HepG2 (cell line): Measurements from ENCODE around the gene ABCA2. TPM values are rescaled to one million over a fixed set of nuclear protein-coding genes. Genes with fewer than 3 reads are reported as not detected.

ENCODE experiments used
- AHR ChIP-seq: IDR thresholded peaks from 2 replicates; pipeline ENCODE4 v1.6.1; 2018; ENCODE audit warnings: missing genetic modification reagents, missing compliant biosample characterization
- BATF2 ChIP-seq: sonication (generic); formaldehyde crosslinking; IDR thresholded peaks from 2 replicates; pipeline ENCODE4 v1.8.0; 2022; ENCODE audit warnings: mild to moderate bottlenecking, missing genetic modification reagents, moderate library complexity
- HNF1B ChIP-seq: sonication (generic); formaldehyde crosslinking; IDR thresholded peaks from 2 replicates; pipeline ENCODE4 v1.5.1; 2020; ENCODE audit warnings: mild to moderate bottlenecking, moderate library complexity, missing genetic modification reagents
- IRX3 ChIP-seq: sonication (generic); formaldehyde crosslinking; IDR thresholded peaks from 2 replicates; pipeline ENCODE4 v1.8.1; 2023; ENCODE audit warnings: mild to moderate bottlenecking, low read depth, missing genetic modification reagents, borderline replicate concordance
- ISL2 ChIP-seq: sonication (generic); formaldehyde crosslinking; IDR thresholded peaks from 2 replicates; pipeline ENCODE4 v1.5.0; 2020; ENCODE audit warnings: missing genetic modification reagents
- MBD4 ChIP-seq: IDR thresholded peaks from 2 replicates; pipeline ENCODE4 v1.6.1; 2012; ENCODE audit warnings: low read length, inconsistent platforms, borderline replicate concordance
- MYC ChIP-seq: sonication (generic); formaldehyde crosslinking; IDR thresholded peaks from 2 replicates; pipeline ENCODE4 v1.9.0; 2021; ENCODE audit warnings: missing genetic modification reagents, borderline replicate concordance
- NFIB ChIP-seq: sonication (generic); formaldehyde crosslinking; IDR thresholded peaks from 2 replicates; pipeline ENCODE4 v1.9.0; 2021; ENCODE audit warnings: missing genetic modification reagents, mild to moderate bottlenecking, borderline replicate concordance
- RERE ChIP-seq: IDR thresholded peaks from 2 replicates; pipeline ENCODE4 v1.6.1; 2016; ENCODE audit warnings: low read depth, missing genetic modification reagents, missing compliant biosample characterization
- SAFB2 ChIP-seq: sonication (generic); formaldehyde crosslinking; IDR thresholded peaks from 2 replicates; pipeline ENCODE4 v1.5.1; 2020; ENCODE audit warnings: missing genetic modification reagents, low read depth, mild to moderate bottlenecking, borderline replicate concordance
- SP5 ChIP-seq: IDR thresholded peaks from 2 replicates; pipeline ENCODE4 v1.6.1; 2016; ENCODE audit warnings: low read depth, borderline replicate concordance
- ZNF496 ChIP-seq: sonication (generic); formaldehyde crosslinking; IDR thresholded peaks from 2 replicates; pipeline ENCODE4 v1.8.1; 2023; ENCODE audit warnings: mild to moderate bottlenecking, moderate library complexity, missing genetic modification reagents; ENCODE audit not compliant: insufficient replicate concordance
- ZNF563 ChIP-seq: sonication (generic); formaldehyde crosslinking; IDR thresholded peaks from 2 replicates; pipeline ENCODE4 v1.8.0; 2022; ENCODE audit warnings: mild to moderate bottlenecking, moderate library complexity, missing genetic modification reagents
- ZNF775 ChIP-seq: sonication (generic); formaldehyde crosslinking; IDR thresholded peaks from 2 replicates; pipeline ENCODE4 v1.4.0; 2020; ENCODE audit warnings: missing genetic modification reagents, mild to moderate bottlenecking, moderate library complexity, borderline replicate concordance
- polyA plus RNA-seq, 8 experiments: library from polyadenylated mRNA; depleted of rRNA in 3 of 8; stranded (reverse) in 7 of 8; unstranded in 1 of 8; fragments of >200 nt; fragmentation: Illumina TruSeq in 4 of 8; extraction: Trizol in 4 of 8; gene quantifications; 2 replicates each; pipeline versions ENCODE4 v1.2.1 to v1.2.3, GENCODE V29; 2011 to 2016; ENCODE audit warnings: low read depth in 4 of 8, missing spikeins in 1 of 8, mixed read lengths in 1 of 8; ENCODE audit not compliant: insufficient read depth in 1 of 8
- total RNA-seq, 5 experiments: library from RNA; depleted of rRNA; stranded (reverse); fragments of >200 nt; fragmentation: Illumina TruSeq; extraction: Trizol; gene quantifications; 2 replicates each; pipeline ENCODE4 v1.2.3, GENCODE V29; 2016; ENCODE audit warnings: low read depth in 1 of 5
- TF ChIP-seq, protein P1 (sequence below): sonication (generic); formaldehyde crosslinking; IDR thresholded peaks from 2 replicates; pipeline ENCODE4 v1.5.1; 2020; ENCODE audit warnings: mild to moderate bottlenecking, missing genetic modification reagents, borderline replicate concordance
- TF ChIP-seq, protein P2 (sequence below): sonication (generic); formaldehyde crosslinking; IDR thresholded peaks from 2 replicates; pipeline ENCODE4 v1.5.0; 2020; ENCODE audit warnings: mild to moderate bottlenecking, missing genetic modification reagents, borderline replicate concordance

Gene ABCA2
- total and polyA plus RNA-seq, 2 of the 13 experiments (the other 11 are each of a cell fraction or from before 2014, with no cell fraction given) = 2.9 to 19.2 TPM

- TF ChIP-seq, protein P1, sequence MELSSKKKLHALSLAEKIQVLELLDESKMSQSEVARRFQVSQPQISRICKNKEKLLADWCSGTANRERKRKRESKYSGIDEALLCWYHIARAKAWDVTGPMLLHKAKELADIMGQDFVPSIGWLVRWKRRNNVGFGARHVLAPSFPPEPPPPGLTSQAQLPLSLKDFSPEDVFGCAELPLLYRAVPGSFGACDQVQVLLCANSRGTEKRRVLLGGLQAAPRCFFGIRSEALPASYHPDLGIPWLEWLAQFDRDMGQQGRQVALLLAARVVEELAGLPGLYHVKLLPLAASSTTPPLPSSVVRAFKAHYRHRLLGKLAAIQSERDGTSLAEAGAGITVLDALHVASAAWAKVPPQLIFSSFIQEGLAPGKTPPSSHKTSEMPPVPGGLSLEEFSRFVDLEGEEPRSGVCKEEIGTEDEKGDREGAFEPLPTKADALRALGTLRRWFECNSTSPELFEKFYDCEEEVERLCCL (CRISPR knock-in tag) = no peak
- TF ChIP-seq NFIB (CRISPR knock-in tag) (no peak), ISL2 (no peak), SAFB2 (CRISPR knock-in tag) (0 out of 2 replicates have a peak, but pooled peaks have one; percentile 41), ZNF496 (CRISPR knock-in tag) (no peak), ZNF563 (CRISPR knock-in tag) (peak; percentile 78; the same call in 1 of the 2 replicates), MBD4 (no peak), MYC (CRISPR knock-in tag) (peak; percentile 51), BATF2 (CRISPR knock-in tag) (peak; percentile 61; the same call in 1 of the 2 replicates), AHR (CRISPR knock-in tag) (0 out of 2 replicates have a peak, but pooled peaks have one; percentile 67), ZNF775 (CRISPR knock-in tag) (no peak), RERE (CRISPR knock-in tag) (no peak), SP5 (CRISPR knock-in tag) (no peak), IRX3 (CRISPR knock-in tag) (no peak), HNF1B (CRISPR knock-in tag) (no peak)
- TF ChIP-seq, protein P2, sequence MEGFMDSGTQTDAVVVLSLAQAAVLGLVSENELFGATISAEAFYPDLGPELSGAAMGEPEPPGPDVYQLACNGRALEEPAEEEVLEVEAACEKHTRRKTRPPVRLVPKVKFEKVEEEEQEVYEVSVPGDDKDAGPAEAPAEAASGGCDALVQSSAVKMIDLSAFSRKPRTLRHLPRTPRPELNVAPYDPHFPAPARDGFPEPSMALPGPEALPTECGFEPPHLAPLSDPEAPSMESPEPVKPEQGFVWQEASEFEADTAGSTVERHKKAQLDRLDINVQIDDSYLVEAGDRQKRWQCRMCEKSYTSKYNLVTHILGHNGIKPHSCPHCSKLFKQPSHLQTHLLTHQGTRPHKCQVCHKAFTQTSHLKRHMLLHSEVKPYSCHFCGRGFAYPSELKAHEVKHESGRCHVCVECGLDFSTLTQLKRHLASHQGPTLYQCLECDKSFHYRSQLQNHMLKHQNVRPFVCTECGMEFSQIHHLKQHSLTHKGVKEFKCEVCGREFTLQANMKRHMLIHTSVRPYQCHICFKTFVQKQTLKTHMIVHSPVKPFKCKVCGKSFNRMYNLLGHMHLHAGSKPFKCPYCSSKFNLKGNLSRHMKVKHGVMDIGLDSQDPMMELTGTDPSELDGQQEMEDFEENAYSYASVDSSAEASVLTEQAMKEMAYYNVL = no peak
Measured at GRCh38 chr9:136991993-136992818, 35.8 kb downstream of the ABCA2 start, which contains the start of gene PAXX (continued).
